Measurements from ENCODE around the gene ABHD12. TPM values are rescaled to one million over a fixed set of nuclear protein-coding genes. Genes with fewer than 3 reads are reported as not detected.
A peak's percentile ranks its signal among the peaks of the same experiment; 100 is the strongest.
"Not testable (repeated sequence)": the region's sequence is repeated elsewhere in the genome, so short reads cannot be mapped to it uniquely, and the experiment has no call there.

Gene ABHD12
- total RNA-seq, 2 donors from 2014 or later: 70.1 to 84.7 TPM

DNA sequence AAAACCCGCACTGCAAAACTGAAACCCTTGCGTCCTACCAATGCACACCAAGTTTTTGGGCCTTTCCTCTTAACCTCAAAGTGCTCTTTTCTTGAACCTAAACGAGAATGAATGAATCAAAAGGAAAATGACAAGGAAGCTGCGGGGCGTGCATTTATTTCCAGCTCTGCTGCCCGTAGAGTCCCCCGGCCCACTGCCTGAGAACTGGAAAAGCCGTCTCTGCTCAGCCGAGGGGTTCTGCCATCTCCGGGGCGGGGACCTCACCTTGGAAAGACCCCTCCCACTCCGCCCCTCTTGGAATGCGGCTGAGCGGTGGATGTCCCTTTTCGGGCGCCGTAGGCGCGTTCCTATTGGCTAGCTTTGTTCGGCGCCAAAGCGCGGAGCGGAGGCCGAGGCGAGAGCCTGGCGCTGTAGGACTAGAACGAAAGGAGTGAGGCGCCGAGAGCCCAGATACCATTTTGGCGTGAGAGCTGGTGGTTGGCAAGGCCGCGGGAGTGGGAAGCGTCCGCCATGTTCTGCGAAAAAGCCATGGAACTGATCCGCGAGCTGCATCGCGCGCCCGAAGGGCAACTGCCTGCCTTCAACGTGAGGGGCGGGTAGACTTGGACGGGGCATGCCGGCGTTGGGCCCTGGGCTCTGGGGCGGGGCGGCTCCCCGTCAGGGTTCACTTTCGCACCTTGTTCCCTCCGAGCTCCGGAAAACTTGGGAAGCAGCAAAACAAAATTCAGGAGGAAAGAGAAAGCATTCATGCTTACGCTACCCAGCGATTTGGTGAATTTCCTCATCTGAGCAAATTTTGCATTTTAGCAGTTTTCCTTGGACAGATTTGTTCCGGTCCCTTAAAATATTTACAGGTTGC, 16.9 kb upstream of the ABHD12 start, which contains the start of gene GINS1:
GINS1 (plus strand) TSS at position 363 of the 859 bp plus-strand sequence; CDS start at position 511, 148 bp downstream.
- Histone ChIP-seq H3K36me3 (no peaks in the 10 kb centered on the region), H3K27me3 (replicated peaks; ENCODE audit: insufficient read depth) (no peaks in the 10 kb centered on the region), H3K27ac (peak within 1 kb of the TSS; percentile 7 to 52), H3K9me3 (no peaks in the 10 kb centered on the region), H3K4me1 (replicated peaks) (peaks cover 3% of the 10 kb centered on the region), H3K4me3 (peak within 1 kb of the TSS; percentile 42 to 46)
- intact Hi-C loops (cut with DNase I): loop anchor here (5.0 kb wide), 1 partner anchor 415 kb away; the partner anchor contains the start of gene APMAP
- TF ChIP-seq POLR2AphosphoS5 (IDR thresholded peaks at IDR 0.05) (peak; percentile 94), POLR2A (IDR thresholded peaks at IDR 0.05) (no peak)
- under 1% methylated on average over 48 of the region's 56 CpGs for WGBS
- peak; percentile 71 for DNase-seq (ENCODE audit: low spot score)

DNA sequence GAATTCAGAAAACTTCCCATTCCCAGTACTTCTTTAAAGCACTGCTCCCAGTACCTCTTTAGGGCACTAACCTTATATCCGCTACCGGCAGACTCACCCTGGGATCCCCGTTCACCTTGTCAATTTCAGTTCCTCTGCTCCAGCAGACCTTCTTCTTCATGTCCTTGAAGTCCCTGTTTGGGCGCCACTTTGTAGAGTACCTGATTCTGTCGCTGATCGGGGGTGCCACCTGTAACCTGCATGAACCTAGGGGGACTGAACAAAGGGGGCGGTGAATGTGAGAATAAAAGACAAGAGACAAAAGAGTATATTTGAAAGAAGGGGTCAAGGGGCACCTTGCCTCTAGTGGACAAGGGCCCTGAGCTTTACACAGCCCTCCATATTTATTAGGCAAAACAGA, 11.9 kb upstream of the ABHD12 start:
- Histone ChIP-seq H3K9me3 (no peaks in the 10 kb centered on the region), H3K27me3 (replicated peaks; ENCODE audit: insufficient read depth) (no peaks in the 10 kb centered on the region), H3K4me1 (replicated peaks) (no peaks in the 10 kb centered on the region), H3K36me3 (no peaks in the 10 kb centered on the region), H3K27ac (no peak overlapping the region), H3K4me3 (no peak overlapping the region)
- DNase-seq (ENCODE audit: low spot score): no peak
- intact Hi-C loops (cut with DNase I): no loop called here
- TF ChIP-seq POLR2AphosphoS5 (IDR thresholded peaks at IDR 0.05) (no peak), POLR2A (IDR thresholded peaks at IDR 0.05) (no peak)
- TF ChIP-seq, protein P1, sequence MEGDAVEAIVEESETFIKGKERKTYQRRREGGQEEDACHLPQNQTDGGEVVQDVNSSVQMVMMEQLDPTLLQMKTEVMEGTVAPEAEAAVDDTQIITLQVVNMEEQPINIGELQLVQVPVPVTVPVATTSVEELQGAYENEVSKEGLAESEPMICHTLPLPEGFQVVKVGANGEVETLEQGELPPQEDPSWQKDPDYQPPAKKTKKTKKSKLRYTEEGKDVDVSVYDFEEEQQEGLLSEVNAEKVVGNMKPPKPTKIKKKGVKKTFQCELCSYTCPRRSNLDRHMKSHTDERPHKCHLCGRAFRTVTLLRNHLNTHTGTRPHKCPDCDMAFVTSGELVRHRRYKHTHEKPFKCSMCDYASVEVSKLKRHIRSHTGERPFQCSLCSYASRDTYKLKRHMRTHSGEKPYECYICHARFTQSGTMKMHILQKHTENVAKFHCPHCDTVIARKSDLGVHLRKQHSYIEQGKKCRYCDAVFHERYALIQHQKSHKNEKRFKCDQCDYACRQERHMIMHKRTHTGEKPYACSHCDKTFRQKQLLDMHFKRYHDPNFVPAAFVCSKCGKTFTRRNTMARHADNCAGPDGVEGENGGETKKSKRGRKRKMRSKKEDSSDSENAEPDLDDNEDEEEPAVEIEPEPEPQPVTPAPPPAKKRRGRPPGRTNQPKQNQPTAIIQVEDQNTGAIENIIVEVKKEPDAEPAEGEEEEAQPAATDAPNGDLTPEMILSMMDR (IDR thresholded peaks at IDR 0.05): no peak
- WGBS: 97% methylated on average over 7 of the region's 7 CpGs

DNA sequence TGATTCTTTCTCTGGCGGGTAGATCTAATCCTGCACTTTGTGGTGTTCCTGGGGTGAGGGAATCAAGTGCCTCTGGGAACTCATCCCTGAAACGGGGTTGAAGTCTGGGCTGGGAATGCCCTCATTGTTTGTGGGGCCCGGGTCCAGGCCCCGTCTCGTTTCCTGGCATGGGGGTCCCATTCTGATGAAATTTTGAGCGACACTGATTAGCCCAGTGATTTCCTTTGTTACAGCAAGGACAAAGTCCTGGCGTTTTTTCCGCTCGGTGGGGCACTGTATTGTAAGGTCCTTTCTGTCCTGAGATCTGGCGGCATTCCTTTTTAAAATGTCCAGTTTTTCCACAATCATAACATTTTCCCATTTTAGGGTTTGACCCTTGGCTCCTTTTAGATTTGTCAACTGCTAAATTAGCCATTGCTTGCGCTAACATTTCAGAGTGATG, 9.7 kb upstream of the ABHD12 start:
- H3K27me3 ChIP-seq (replicated peaks; ENCODE audit: insufficient read depth); H3K9me3 ChIP-seq; H3K36me3 ChIP-seq; intact Hi-C loops (cut with DNase I); H3K4me3 ChIP-seq; DNase-seq (ENCODE audit: low spot score); H3K27ac ChIP-seq; H3K4me1 ChIP-seq (replicated peaks): not testable (repeated sequence)
- WGBS: 84% methylated on average over 11 of the region's 11 CpGs

DNA sequence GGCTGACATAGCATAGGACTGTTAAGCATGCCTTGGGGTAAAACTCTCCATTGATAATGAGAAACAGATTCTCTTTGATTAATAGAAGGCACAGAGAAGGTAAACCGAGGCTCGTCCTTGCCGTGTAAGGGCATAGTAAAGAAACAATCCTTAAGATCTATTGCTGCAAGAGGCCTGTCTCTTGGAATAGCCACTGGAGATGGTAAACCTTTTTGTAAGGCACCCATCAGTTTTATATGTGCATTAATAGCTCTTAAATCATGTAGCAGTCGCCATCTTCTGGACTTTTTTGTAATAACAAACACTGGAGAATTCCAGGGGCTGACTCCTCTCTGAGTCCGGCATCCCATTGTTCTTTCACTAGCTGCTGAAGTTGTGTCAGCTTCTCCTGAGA, 8.4 kb upstream of the ABHD12 start:
- TF ChIP-seq, protein P1 (IDR thresholded peaks at IDR 0.05): peak in 3 of 4 experiments; percentile 53 to 77 (median 69)
- TF ChIP-seq POLR2A (IDR thresholded peaks at IDR 0.05) (no peak), POLR2AphosphoS5 (IDR thresholded peaks at IDR 0.05) (peak; percentile 50)
- no peaks in the 10 kb centered on the region for H3K27me3 ChIP-seq (replicated peaks; ENCODE audit: insufficient read depth)
- H3K9me3 ChIP-seq: no peaks in the 10 kb centered on the region
- 7% methylated on average over 5 of the region's 5 CpGs for WGBS
- no peak overlapping the region for H3K4me3 ChIP-seq
- H3K4me1 ChIP-seq (replicated peaks): no peaks in the 10 kb centered on the region
- peak; percentile 72 for DNase-seq (ENCODE audit: low spot score)
- peak overlapping the region in 1 of 2 donors; percentile 5 for H3K27ac ChIP-seq
- no peaks in the 10 kb centered on the region for H3K36me3 ChIP-seq
- intact Hi-C loops (cut with DNase I): loop anchor here (2.0 to 10.0 kb wide), 2 partner anchors 150 to 204 kb away; partner anchors contain the start of genes ENTPD6 and PYGB

DNA sequence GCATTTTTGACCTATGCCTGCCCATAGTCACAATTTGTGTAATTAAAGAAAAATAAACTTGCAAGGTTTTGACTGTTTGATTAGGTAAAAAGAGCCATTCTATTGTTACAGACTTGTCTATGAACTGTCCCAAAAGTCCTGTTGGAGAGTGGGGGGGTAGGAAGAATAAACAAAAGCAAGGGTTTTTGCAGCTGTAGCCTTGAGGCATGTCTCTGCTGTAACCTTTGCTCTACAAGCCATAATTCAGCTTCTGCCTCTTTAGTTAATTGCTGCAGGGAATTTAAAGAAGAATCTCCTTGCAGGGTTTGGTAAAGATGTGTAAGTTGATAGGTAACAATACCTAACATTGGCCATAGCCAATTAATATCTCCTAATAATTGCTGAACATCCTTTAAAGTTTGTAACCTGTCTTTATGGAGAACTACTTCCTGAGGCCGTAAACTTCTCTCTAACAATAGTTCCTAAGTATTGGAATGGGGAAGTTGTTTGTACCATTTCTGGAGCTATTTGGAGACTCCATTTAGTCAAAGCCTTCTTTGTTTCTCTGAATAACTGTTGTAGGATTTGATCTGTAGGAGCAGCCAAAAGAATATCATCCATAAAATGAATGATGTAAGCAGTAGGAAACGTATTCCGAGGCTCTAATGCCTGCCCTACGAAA, 7.9 kb upstream of the ABHD12 start:
- 16% methylated on average over 4 of the region's 4 CpGs for WGBS
- intact Hi-C loops (cut with DNase I): loop anchor here (2.0 to 10.0 kb wide), 2 partner anchors 150 to 204 kb away; partner anchors contain the start of genes ENTPD6 and PYGB

More for the DNA sequence above, 7.9 kb upstream of the ABHD12 start:
- no peaks in the 10 kb centered on the region for H3K36me3 ChIP-seq
- H3K4me3 ChIP-seq: no peak overlapping the region
- H3K9me3 ChIP-seq: no peaks in the 10 kb centered on the region
- H3K27me3 ChIP-seq (replicated peaks; ENCODE audit: insufficient read depth): no peaks in the 10 kb centered on the region
- H3K4me1 ChIP-seq (replicated peaks): no peaks in the 10 kb centered on the region
- H3K27ac ChIP-seq: peak overlapping the region in 1 of 2 donors; percentile 5
- TF ChIP-seq POLR2AphosphoS5 (IDR thresholded peaks at IDR 0.05): no peak
- TF ChIP-seq, protein P1 (IDR thresholded peaks at IDR 0.05): no peak
- TF ChIP-seq POLR2A (IDR thresholded peaks at IDR 0.05): no peak
- DNase-seq (ENCODE audit: low spot score): no peak
